ENCODE results near the gene RASGRF2. TPM values are rescaled to one million over a fixed set of nuclear protein-coding genes. Genes with fewer than 3 reads are reported as not detected.
"Not testable (repeated sequence)": the region's sequence is repeated elsewhere in the genome, so short reads cannot be mapped to it uniquely, and the experiment has no call there.

Gene RASGRF2
- total RNA-seq, 2 experiments from 2014 or later: 18.8 to 19.3 TPM

DNA sequence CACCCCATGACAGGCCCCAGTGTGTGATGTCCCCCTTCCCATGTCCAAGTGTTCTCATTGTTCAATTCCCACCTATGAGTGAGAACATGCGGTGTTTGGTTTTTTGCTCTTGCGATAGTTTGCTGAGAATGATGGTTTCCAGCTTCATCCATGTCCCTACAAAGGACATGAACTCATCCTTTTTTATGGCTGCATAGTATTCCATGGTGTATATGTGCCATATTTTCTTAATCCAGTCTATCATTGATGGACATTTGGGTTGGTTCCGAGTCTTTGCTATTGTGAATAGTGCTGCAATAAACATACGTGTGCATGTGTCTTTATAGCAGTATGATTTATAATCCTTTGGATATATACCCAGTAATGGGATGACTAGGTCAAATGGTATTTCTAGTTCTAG lies 93.1 kb downstream of the RASGRF2 start:
- not testable (repeated sequence) for H3K27ac Mint-ChIP-seq, H3K4me1 Mint-ChIP-seq
- peaks cover 34% of the 10 kb centered on the region for H3K36me3 Mint-ChIP-seq

DNA sequence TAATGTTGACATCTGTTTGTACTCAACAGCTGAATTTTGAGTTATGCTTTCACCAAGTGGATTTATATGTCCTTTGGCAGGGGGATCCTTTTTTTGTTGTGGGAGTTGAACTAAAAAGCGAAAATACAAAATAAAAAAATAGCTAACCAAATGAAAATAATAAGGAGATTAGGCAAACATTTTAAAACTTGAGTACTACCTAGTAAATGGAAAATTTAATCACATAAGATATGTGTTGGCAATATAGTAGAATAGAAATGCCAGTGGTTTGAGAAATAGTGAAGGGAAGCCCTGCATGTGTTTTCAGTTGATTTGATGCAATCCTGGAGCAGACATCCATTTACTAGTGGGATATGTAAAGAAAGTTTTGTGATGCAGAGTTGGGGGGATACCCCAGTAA lies 98.0 kb downstream of the RASGRF2 start:
- Mint-ChIP-seq H3K4me3 (no peak overlapping the region), H3K27me3 (peaks cover 2% of the 10 kb centered on the region), H3K27ac (no peak overlapping the region), H3K9me3 (peaks cover 8% of the 10 kb centered on the region), H3K4me1 (peaks cover 7% of the 10 kb centered on the region), H3K36me3 (peaks cover 32% of the 10 kb centered on the region)
- POLR2A ChIA-PET: no interaction called here
- ATAC-seq (ENCODE audit: low read depth): no peak
- DNase-seq: no peak

More for the DNA sequence above, 93.1 kb downstream of the RASGRF2 start:
- H3K27me3 Mint-ChIP-seq; H3K4me3 Mint-ChIP-seq; ATAC-seq (ENCODE audit: low read depth); POLR2A ChIA-PET; H3K9me3 Mint-ChIP-seq; DNase-seq: not testable (repeated sequence)

DNA sequence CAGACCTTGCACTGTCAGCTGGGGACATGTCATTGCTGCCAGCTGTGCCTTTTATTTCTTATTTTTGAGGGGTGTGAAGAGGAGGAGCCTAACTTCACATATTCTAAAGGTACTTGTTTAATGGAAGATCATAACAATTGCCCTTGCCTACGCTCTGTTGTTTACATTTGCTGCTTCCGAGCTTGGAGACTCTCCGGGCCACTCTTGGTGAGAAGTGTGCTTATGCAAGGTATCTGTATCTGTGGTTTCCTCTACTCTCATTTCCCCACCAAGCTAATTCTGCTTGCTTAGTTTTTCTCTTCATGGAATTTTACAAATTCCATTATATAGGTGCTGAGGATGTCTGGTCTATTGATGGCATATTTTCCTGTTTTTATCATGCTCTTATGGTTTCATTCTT lies 105.3 kb downstream of the RASGRF2 start:
- ATAC-seq (ENCODE audit: low read depth): no peak
- Mint-ChIP-seq H3K9me3 (no peaks in the 10 kb centered on the region), H3K4me3 (no peak overlapping the region), H3K27ac (no peak overlapping the region), H3K27me3 (peaks cover 2% of the 10 kb centered on the region), H3K4me1 (peaks cover 2% of the 10 kb centered on the region), H3K36me3 (peaks cover 31% of the 10 kb centered on the region)
- DNase-seq: no peak
- POLR2A ChIA-PET: no interaction called here

DNA sequence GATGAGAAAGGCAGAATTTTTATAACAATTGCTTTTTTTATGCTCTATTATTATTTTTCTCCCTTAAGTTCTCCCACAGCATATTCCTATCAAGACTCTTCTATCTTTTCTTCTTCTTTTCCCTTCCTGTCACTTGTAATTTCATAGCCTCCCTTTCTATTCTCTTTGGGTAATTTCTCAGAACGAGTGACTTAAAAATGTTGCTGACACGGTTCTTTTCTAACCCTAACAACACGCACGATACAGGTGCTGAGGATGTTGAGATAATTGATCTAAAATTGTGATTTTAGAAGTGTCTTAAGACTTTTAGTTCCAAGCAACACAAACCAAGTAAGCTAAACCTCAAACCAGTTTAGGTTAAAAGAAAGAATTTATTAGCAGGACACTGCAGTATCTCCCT lies 105.9 kb downstream of the RASGRF2 start:
- Mint-ChIP-seq H3K4me3 (no peak overlapping the region), H3K36me3 (peaks cover 31% of the 10 kb centered on the region), H3K27ac (no peak overlapping the region), H3K4me1 (no peaks in the 10 kb centered on the region), H3K9me3 (no peaks in the 10 kb centered on the region), H3K27me3 (peaks cover 2% of the 10 kb centered on the region)
- ATAC-seq (ENCODE audit: low read depth) (no peak), DNase-seq (no peak)
- POLR2A ChIA-PET: no interaction called here

DNA sequence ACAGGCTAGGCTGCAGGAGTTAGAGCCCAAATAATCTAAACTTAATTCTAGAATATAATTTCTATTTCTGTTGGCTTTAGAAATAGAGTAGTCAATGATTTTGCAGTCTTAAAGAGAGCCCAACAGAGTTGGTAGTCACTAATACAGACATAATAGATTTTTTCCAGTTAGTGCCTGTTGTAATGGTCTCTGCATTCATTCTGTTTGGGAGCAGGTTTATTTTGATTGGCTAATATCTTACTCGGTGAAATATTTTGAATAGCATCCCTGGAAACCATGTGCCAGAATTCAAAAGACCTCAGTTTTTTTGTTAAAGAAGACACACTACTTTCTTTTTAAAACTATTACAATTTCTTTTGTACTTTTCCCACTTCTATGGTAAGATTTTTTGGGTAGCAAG lies 107.2 kb downstream of the RASGRF2 start:
- no peaks in the 10 kb centered on the region for H3K9me3 Mint-ChIP-seq
- no peak for ATAC-seq (ENCODE audit: low read depth)
- H3K36me3 Mint-ChIP-seq: peaks cover 31% of the 10 kb centered on the region
- H3K4me1 Mint-ChIP-seq: no peaks in the 10 kb centered on the region
- H3K27ac Mint-ChIP-seq: no peak overlapping the region
- H3K4me3 Mint-ChIP-seq: no peak overlapping the region
- H3K27me3 Mint-ChIP-seq: peaks cover 2% of the 10 kb centered on the region
- POLR2A ChIA-PET: no interaction called here
- DNase-seq: no peak

DNA sequence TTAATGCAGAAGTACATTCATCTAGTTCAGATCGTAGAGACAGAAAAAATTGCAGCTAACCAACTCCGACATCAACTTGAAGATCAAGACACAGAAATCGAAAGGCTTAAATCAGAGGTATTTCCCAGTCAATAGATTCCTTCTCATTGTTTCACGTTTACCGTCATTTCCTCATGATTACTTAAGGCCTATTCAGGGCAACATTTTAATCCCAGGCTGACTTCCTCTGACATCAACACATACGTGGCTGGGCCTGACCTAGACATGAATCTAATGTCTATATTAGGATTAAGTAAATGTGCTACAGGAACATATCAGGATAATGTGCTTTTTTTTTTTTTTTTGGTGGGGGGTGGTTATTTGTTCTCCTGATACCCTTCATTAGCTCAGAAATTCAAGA lies 107.9 kb downstream of the RASGRF2 start:
- Mint-ChIP-seq H3K9me3 (no peaks in the 10 kb centered on the region), H3K36me3 (peaks cover 29% of the 10 kb centered on the region), H3K27ac (no peak overlapping the region), H3K27me3 (no peaks in the 10 kb centered on the region), H3K4me1 (no peaks in the 10 kb centered on the region), H3K4me3 (no peak overlapping the region)
- POLR2A ChIA-PET: no interaction called here
- DNase-seq (no peak), ATAC-seq (ENCODE audit: low read depth) (no peak)

DNA sequence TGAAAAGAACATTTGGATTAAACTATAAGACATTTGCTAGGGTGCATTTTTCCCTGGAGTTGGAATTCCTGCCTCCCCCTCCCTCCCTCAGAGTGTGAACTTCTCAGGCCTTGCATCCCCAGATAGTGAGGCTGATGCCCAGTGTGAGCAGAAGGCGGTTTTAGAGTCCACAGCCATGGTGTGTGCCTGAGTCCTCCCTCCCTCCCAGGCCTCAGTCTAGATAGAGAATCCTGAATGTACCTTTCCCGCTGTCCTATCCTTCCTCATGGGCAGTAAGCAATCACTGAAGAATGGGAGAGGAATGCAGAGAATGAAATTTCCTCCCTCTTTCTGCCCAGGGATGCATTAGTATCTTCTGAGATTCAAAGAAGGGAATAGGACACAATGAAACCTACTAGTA lies 108.5 kb downstream of the RASGRF2 start:
- H3K27me3 Mint-ChIP-seq: no peaks in the 10 kb centered on the region
- no peak overlapping the region for H3K4me3 Mint-ChIP-seq
- no peaks in the 10 kb centered on the region for H3K4me1 Mint-ChIP-seq
- H3K36me3 Mint-ChIP-seq: peaks cover 31% of the 10 kb centered on the region
- H3K27ac Mint-ChIP-seq: no peak overlapping the region
- DNase-seq (no peak), ATAC-seq (ENCODE audit: low read depth) (no peak)
- POLR2A ChIA-PET: no interaction called here
- no peaks in the 10 kb centered on the region for H3K9me3 Mint-ChIP-seq

DNA sequence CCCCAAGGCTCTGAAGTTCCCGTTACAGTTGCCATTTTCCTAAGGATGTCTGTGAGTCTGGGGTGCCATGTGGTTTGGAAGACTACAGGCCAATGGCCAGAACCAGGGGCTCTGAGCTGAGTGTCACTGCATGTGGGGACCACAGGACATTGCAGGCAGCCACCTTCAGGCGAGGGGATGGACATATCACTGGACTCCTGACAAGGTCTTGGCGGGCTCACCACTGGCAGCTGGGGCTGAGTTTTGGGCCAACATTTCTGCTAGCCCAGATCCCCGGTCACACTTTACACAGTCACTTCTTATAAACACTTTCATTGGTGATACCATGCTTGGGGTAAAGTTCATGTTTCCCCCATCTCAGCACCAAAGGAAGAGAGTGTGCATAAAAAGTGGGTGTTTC lies 109.8 kb downstream of the RASGRF2 start:
- POLR2A ChIA-PET: no interaction called here
- no peak overlapping the region for H3K27ac Mint-ChIP-seq

DNA sequence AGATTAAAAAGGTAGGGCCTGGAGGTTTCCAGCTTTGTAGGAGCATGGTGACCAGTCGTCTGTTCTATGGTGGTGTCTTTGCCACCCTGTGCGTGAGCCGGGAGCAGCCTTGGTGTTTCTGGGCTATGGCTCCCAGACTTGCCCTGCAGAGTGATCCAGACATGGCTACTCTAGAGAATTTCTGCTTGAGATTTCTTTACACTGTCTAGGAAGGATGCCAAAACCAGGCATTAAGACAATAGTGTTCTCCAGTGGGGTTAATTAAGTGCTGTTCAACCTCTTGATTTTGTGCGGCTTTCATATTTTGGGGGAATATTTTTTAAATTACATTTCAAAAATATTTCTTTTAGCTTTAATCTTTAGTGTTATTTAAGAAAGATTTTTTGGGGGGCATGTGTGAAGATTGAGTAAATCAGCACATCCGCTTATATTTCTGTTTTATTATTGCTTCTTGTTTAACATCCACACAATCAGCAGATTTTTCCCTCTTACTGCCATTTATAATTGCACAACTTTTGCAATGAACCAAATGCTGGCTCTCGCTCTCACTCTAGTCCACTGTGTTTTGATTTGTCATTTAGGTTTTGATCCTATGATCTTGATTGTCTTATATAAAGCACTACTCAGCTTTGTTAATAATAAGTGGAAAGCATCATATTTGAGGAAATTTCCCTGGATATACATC lies 110.5 kb downstream of the RASGRF2 start:
- no peak for DNase-seq
- POLR2A ChIA-PET: no interaction called here
- H3K27me3 Mint-ChIP-seq: no peaks in the 10 kb centered on the region

More for the DNA sequence above, 109.8 kb downstream of the RASGRF2 start:
- Mint-ChIP-seq H3K4me3 (no peak overlapping the region), H3K9me3 (no peaks in the 10 kb centered on the region), H3K27me3 (no peaks in the 10 kb centered on the region), H3K36me3 (peaks cover 26% of the 10 kb centered on the region), H3K4me1 (no peaks in the 10 kb centered on the region)
- no peak for DNase-seq
- no peak for ATAC-seq (ENCODE audit: low read depth)

DNA sequence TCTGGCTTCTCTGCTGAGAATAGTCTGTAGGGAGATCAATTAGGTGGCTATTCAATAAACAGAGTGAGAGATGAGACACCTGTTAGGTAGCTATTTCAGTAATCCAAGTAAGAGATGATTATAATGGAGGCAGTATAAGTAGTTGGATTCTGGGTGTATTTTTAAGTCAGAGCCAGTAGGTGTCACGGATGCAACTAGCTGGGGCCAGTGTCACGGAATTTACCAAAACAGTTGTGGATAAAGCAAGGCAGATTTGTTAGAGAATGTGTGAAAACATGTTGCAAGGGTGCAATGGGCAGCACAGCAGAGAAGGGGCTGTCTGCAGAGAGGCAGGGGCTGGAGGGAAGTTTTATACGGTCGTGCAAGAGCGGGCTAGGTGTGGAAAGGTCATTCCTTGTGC lies 114.9 kb downstream of the RASGRF2 start:
- H3K36me3 Mint-ChIP-seq: peaks cover 15% of the 10 kb centered on the region
- H3K4me3 Mint-ChIP-seq: no peak overlapping the region
- POLR2A ChIA-PET: no interaction called here
- DNase-seq (no peak), ATAC-seq (ENCODE audit: low read depth) (no peak)
- no peaks in the 10 kb centered on the region for H3K27me3 Mint-ChIP-seq
- H3K9me3 Mint-ChIP-seq: peaks cover 2% of the 10 kb centered on the region
- no peaks in the 10 kb centered on the region for H3K4me1 Mint-ChIP-seq
- no peak overlapping the region for H3K27ac Mint-ChIP-seq

More for the DNA sequence above, 110.5 kb downstream of the RASGRF2 start:
- Mint-ChIP-seq H3K4me1 (no peaks in the 10 kb centered on the region), H3K4me3 (no peak overlapping the region), H3K36me3 (peaks cover 22% of the 10 kb centered on the region), H3K27ac (no peak overlapping the region), H3K9me3 (no peaks in the 10 kb centered on the region)
- ATAC-seq (ENCODE audit: low read depth): no peak

DNA sequence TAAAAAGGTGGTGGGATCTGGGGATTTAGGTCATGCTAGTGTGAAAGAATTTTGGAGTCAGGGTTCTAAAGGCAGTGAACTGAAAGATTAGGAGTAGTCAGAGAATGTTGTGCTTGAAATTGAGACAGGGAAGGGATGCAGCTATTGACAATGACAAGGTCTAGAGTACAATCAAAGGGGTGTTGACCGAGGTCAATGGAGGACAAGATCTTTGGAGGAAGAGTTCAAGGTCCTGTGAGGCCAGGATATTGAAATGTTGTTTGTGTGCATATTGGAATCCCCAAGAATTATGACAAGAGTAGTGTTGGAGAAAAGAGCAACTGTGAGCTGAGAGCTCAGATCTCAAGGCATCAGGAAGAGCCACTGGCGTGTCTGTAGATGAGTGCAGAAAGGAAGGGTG lies 116.9 kb downstream of the RASGRF2 start:
- H3K4me3 Mint-ChIP-seq: no peak overlapping the region
- H3K27me3 Mint-ChIP-seq: no peaks in the 10 kb centered on the region
- H3K4me1 Mint-ChIP-seq: no peaks in the 10 kb centered on the region
- ATAC-seq (ENCODE audit: low read depth): no peak
- peaks cover 23% of the 10 kb centered on the region for H3K36me3 Mint-ChIP-seq
- no peak overlapping the region for H3K27ac Mint-ChIP-seq
- POLR2A ChIA-PET: no interaction called here
- H3K9me3 Mint-ChIP-seq: peaks cover 2% of the 10 kb centered on the region
- no peak for DNase-seq

DNA sequence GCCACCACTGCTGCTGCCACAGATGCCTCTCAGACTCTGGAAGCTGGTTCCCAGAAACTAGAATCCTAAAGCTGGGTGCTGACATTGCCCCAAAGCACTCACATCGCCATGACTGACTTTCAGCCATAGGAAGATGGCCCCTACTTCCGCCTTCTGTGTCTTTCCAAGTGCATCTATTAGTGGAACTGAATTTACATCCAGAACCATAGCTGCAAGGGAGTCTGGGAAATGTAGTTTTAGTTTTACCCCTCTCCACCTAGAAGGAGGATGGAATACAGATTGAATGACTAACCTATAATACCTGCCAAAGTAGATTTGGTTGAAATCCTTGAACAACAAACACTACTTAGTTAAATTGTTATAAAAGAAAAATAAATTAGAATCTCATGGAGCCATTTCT lies 118.8 kb downstream of the RASGRF2 start:
- no peak for ATAC-seq (ENCODE audit: low read depth)
- Mint-ChIP-seq H3K36me3 (peaks cover 23% of the 10 kb centered on the region), H3K4me1 (peaks cover 3% of the 10 kb centered on the region), H3K27ac (no peak overlapping the region), H3K9me3 (peaks cover 2% of the 10 kb centered on the region), H3K27me3 (no peaks in the 10 kb centered on the region), H3K4me3 (no peak overlapping the region)
- POLR2A ChIA-PET: no interaction called here
- DNase-seq: no peak

DNA sequence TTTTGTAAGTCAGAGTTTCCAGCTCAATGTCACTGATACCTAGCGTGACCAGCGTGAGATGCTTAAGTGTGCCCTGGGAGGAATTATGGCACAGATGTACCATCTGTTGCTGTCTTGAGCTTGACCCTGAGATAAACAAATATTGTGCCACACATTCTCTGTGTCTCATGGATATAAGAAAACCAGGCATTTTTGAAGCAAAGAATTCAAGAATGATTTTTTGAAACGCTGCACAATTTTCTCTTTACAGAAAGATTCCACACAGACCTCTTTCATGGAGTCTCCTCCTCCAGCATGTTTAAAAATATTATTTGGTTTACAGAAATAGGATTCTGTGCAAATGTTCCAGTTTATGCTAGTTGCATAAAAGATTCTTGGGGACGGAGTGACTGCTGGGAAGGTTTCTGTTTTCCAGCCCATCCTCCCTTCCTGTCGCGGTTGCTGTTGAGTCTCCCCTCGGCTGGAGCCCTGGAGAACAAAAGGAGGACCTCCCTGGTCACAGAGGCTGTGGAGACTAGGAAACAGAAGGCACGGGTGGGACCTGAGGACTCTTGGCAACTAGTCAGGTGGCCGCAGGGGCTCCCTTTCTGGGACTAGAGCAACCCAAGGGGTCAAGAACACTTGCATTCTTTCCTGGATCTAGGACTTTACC lies 120.8 kb downstream of the RASGRF2 start:
- no peak for ATAC-seq (ENCODE audit: low read depth)
- Mint-ChIP-seq H3K27ac (no peak overlapping the region), H3K4me1 (peaks cover 3% of the 10 kb centered on the region), H3K4me3 (no peak overlapping the region), H3K27me3 (no peaks in the 10 kb centered on the region), H3K9me3 (peaks cover 2% of the 10 kb centered on the region), H3K36me3 (peaks cover 28% of the 10 kb centered on the region)
- POLR2A ChIA-PET: no interaction called here
- DNase-seq: no peak

DNA sequence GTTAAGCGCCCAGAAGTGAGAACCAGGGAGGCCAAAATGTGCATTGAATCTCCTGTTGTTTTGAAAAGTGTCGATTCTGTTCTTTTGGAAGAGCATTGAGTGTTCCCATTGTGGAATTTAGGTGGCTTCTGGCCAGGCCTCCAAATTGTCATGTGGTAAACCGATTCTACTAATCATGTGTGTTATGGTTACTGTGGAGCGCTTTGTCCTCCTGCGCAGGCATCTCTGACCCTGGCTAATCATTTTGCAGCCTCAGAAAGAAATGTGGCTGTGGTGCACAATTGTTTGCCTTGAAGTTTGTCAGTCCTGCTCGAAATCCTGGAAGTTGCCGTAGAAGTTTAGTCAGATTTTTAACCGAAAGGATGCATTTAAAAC lies 121.3 kb downstream of the RASGRF2 start:
- Mint-ChIP-seq H3K36me3 (peaks cover 30% of the 10 kb centered on the region), H3K4me1 (peaks cover 3% of the 10 kb centered on the region), H3K27ac (no peak overlapping the region), H3K27me3 (no peaks in the 10 kb centered on the region), H3K4me3 (no peak overlapping the region), H3K9me3 (peaks cover 2% of the 10 kb centered on the region)
- ATAC-seq (ENCODE audit: low read depth) (no peak), DNase-seq (no peak)
- POLR2A ChIA-PET: no interaction called here

Data from activated naive CD8-positive, alpha-beta T cell treated with anti-CD3 and anti-CD28 coated beads, Interleukin-2, amount 10 ng/mL, durations not matched to agents 7 days and 5 days (primary cell).